Measurements from ENCODE around the gene ROBO3. TPM values are rescaled to one million over a fixed set of nuclear protein-coding genes. Genes with fewer than 3 reads are reported as not detected.

ROBO3 gene
- total and polyA plus RNA-seq, 2 of the 8 experiments (the other 6 are each of a cell fraction or from before 2014, with no cell fraction given) = 12.1 to 24.6 TPM

DNA sequence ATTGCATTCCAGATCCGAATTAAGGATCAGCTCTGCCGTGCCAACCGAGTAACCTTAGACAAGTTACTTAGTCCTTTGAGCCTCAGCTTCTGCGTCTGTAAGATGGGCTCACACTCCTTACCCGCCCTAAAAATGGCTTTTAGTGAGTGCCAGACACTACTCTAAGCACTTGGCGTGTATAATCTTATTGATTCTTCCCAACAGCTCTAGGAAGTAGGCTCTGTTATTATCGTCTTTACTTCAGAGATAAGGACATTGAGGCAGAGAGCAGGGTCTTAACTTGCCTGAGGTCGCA lies 21.7 kb upstream of the ROBO3 start (continued):
- TF ChIP-seq RBBP5 (IDR thresholded peaks at IDR 0.05; ENCODE audit: borderline replicate concordance, low read depth, low read length) = no peak
- no peak for TF ChIP-seq ZNF274 (IDR thresholded peaks at IDR 0.05; ENCODE audit: borderline replicate concordance, extremely low read depth, low read length)
- no peak for TF ChIP-seq ATF2 (IDR thresholded peaks at IDR 0.05; ENCODE audit: low read length)
- no peak for TF ChIP-seq GABPA (IDR thresholded peaks at IDR 0.05; ENCODE audit: borderline replicate concordance, insufficient read depth, low read length)

All from H1 (cell line).